Testis (tissue), 2 donors: ENCODE data around the gene PLEKHA8.

Experiments used
- CTCF ChIP-seq, 3 experiments: fragments of 450-650 bp in 2 of 3; fragments of 200-600 bp in 1 of 3; sonication (generic) in 1 of 3; IDR thresholded peaks; one replicate each; pipeline ENCODE4 v1.5.1; 2016 to 2019; ENCODE audit warnings: antibody characterized with exemption in 3 of 3, mild to moderate bottlenecking in 2 of 3, moderate library complexity in 1 of 3
- POLR2A ChIP-seq: fragments of 450-650 bp; IDR thresholded peaks from one replicate; pipeline ENCODE4 v1.6.1; 2017; ENCODE audit warnings: antibody characterized with exemption, mild to moderate bottlenecking, moderate library complexity

- TF ChIP-seq CTCF (IDR thresholded peaks at IDR 0.05) (no peak), POLR2A (no peak)
These were observed 10.2 kb downstream of the PLEKHA8 start for GRCh38 chr7:30038196-30038980.
